SK-N-SH treated with all-trans-retinoic acid at 6 μM for 48 hours (cell line): ENCODE data around the gene DIP2C.

ENCODE experiments used
- ATAC-seq: fragments of 200-7000 bp; cut with Tn5 transposase; 3 replicates; pipeline ENCODE4 v1.9.1; 2020; ENCODE audit warnings: mild to moderate bottlenecking, moderate library complexity
- ARNTL ChIP-seq: fragments of 450-650 bp; formaldehyde crosslinking; IDR thresholded peaks from 2 replicates; pipeline ENCODE4 v1.5.0; 2020; ENCODE audit warnings: low read depth, mild to moderate bottlenecking, moderate library complexity, borderline replicate concordance
- BACH2 ChIP-seq: fragments of 250-450 bp; sonication (Bioruptor Pico); IDR thresholded peaks from 2 replicates; pipeline ENCODE4 v1.9.0; 2021; ENCODE audit warnings: mild to moderate bottlenecking, borderline replicate concordance
- CSDC2 ChIP-seq: fragments of 250-450 bp; sonication (Bioruptor Pico); IDR thresholded peaks from 2 replicates; pipeline ENCODE4 v1.5.0; 2020; ENCODE audit warnings: mild to moderate bottlenecking, moderate library complexity
- ESRRG ChIP-seq: fragments of 250-450 bp; sonication (Bioruptor Pico); IDR thresholded peaks from 2 replicates; pipeline ENCODE4 v1.6.1; 2021; ENCODE audit warnings: mild to moderate bottlenecking
- GLIS3 ChIP-seq: fragments of 250-450 bp; sonication (Bioruptor Pico); IDR thresholded peaks from 2 replicates; pipeline ENCODE4 v1.5.0; 2020; ENCODE audit warnings: mild to moderate bottlenecking, moderate library complexity
- ISL1 ChIP-seq: fragments of 250-450 bp; sonication (Bioruptor Pico); IDR thresholded peaks from 2 replicates; pipeline ENCODE4 v2.1.2; 2022; ENCODE audit warnings: mild to moderate bottlenecking, moderate library complexity
- OSR1 ChIP-seq: fragments of 250-450 bp; sonication (Bioruptor Pico); IDR thresholded peaks from 2 replicates; pipeline ENCODE4 v1.8.0; 2022; ENCODE audit warnings: moderate library complexity, mild to moderate bottlenecking, inconsistent platforms
- PATZ1 ChIP-seq: fragments of 250-450 bp; sonication (Bioruptor Pico); IDR thresholded peaks from 2 replicates; pipeline ENCODE4 v1.8.0; 2020; ENCODE audit warnings: mild to moderate bottlenecking, moderate library complexity, borderline replicate concordance
- PPARA ChIP-seq: fragments of 250-450 bp; sonication (Bioruptor Pico); IDR thresholded peaks from 2 replicates; pipeline ENCODE4 v1.5.0; 2020; ENCODE audit warnings: mild to moderate bottlenecking, borderline replicate concordance
- SNAI2 ChIP-seq: fragments of 250-450 bp; sonication (Bioruptor Pico); IDR thresholded peaks from 2 replicates; pipeline ENCODE4 v1.5.0; 2020; ENCODE audit warnings: mild to moderate bottlenecking, moderate library complexity
- TCF4 ChIP-seq: fragments of 250-450 bp; sonication (Bioruptor Pico); IDR thresholded peaks from 2 replicates; pipeline ENCODE4 v1.8.0; 2021; ENCODE audit warnings: mild to moderate bottlenecking, moderate library complexity, borderline replicate concordance
- TOX ChIP-seq: fragments of 250-450 bp; sonication (Bioruptor Pico); IDR thresholded peaks from 2 replicates; pipeline ENCODE4 v1.8.0; 2021; ENCODE audit warnings: mild to moderate bottlenecking, moderate library complexity, borderline replicate concordance
- ZC3H10 ChIP-seq: fragments of 250-450 bp; sonication (Bioruptor Pico); IDR thresholded peaks from 2 replicates; pipeline ENCODE4 v1.5.1; 2021; ENCODE audit warnings: mild to moderate bottlenecking, moderate library complexity
- ZFP3 ChIP-seq: fragments of 250-450 bp; sonication (Bioruptor Pico); IDR thresholded peaks from 2 replicates; pipeline ENCODE4 v1.5.0; 2020; ENCODE audit warnings: mild to moderate bottlenecking, moderate library complexity
- ZFP30 ChIP-seq: fragments of 450-650 bp; formaldehyde crosslinking; IDR thresholded peaks from 2 replicates; pipeline ENCODE4 v1.5.0; 2022; ENCODE audit warnings: mild to moderate bottlenecking, moderate library complexity
- ZNF565 ChIP-seq: fragments of 450-650 bp; formaldehyde crosslinking; conservative IDR thresholded peaks from 2 replicates; pipeline ENCODE4 v1.5.0; 2020; ENCODE audit warnings: low read depth, mild to moderate bottlenecking, moderate library complexity
- ZNF8 ChIP-seq: fragments of 450-650 bp; formaldehyde crosslinking; IDR thresholded peaks from 2 replicates; pipeline ENCODE4 v1.5.0; 2020; ENCODE audit warnings: mild to moderate bottlenecking, moderate library complexity
- TF ChIP-seq, protein P1 (sequence below): fragments of 250-450 bp; sonication (Bioruptor Pico); IDR thresholded peaks from 2 replicates; pipeline ENCODE4 v1.5.1; 2020; ENCODE audit warnings: low read depth, mild to moderate bottlenecking, moderate library complexity
- TF ChIP-seq, protein P2 (sequence below): fragments of 250-450 bp; sonication (Bioruptor Pico); IDR thresholded peaks from 2 replicates; pipeline ENCODE4 v1.8.0; 2021; ENCODE audit warnings: low read depth, mild to moderate bottlenecking, moderate library complexity, borderline replicate concordance
- TF ChIP-seq, protein P3 (sequence below): fragments of 250-450 bp; sonication (Bioruptor Pico); IDR thresholded peaks from 2 replicates; pipeline ENCODE4 v1.5.0; 2020; ENCODE audit warnings: mild to moderate bottlenecking, moderate library complexity

The DIP2C gene

GRCh38 chr10:492836-493235 is 196.6 kb downstream of the DIP2C start:
- no peak for ATAC-seq
- no peak for TF ChIP-seq ZC3H10 (CRISPR knock-in tag)
- no peak for TF ChIP-seq TCF4 (CRISPR knock-in tag)
- no peak for TF ChIP-seq BACH2 (CRISPR knock-in tag)

GRCh38 chr10:491667-492424 is 197.6 kb downstream of the DIP2C start:
- ATAC-seq = no peak
- TF ChIP-seq CSDC2 (no peak), ZFP30 (no peak), ARNTL (no peak), ESRRG (CRISPR knock-in tag) (no peak), ZNF8 (no peak), GLIS3 (no peak), OSR1 (CRISPR knock-in tag) (no peak), PATZ1 (CRISPR knock-in tag) (no peak), ZC3H10 (CRISPR knock-in tag) (no peak)
- TF ChIP-seq, protein P1, sequence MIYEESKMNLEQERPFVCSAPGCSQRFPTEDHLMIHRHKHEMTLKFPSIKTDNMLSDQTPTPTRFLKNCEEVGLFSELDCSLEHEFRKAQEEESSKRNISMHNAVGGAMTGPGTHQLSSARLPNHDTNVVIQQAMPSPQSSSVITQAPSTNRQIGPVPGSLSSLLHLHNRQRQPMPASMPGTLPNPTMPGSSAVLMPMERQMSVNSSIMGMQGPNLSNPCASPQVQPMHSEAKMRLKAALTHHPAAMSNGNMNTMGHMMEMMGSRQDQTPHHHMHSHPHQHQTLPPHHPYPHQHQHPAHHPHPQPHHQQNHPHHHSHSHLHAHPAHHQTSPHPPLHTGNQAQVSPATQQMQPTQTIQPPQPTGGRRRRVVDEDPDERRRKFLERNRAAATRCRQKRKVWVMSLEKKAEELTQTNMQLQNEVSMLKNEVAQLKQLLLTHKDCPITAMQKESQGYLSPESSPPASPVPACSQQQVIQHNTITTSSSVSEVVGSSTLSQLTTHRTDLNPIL (CRISPR knock-in tag) = no peak

GRCh38 chr10:490891-491571 is 198.4 kb downstream of the DIP2C start:
- no peak; the same call in 2 of the 3 replicates for ATAC-seq

GRCh38 chr10:490256-490655 is 199.2 kb downstream of the DIP2C start:
- no peak for ATAC-seq
- TF ChIP-seq ZC3H10 (CRISPR knock-in tag) (no peak), ZFP30 (no peak), CSDC2 (no peak), GLIS3 (no peak), TOX (no peak), ARNTL (no peak), ZNF565 (CRISPR knock-in tag) (no peak), ZFP3 (CRISPR knock-in tag) (no peak), SNAI2 (CRISPR knock-in tag) (no peak), PATZ1 (CRISPR knock-in tag) (no peak)
- TF ChIP-seq, protein P2, sequence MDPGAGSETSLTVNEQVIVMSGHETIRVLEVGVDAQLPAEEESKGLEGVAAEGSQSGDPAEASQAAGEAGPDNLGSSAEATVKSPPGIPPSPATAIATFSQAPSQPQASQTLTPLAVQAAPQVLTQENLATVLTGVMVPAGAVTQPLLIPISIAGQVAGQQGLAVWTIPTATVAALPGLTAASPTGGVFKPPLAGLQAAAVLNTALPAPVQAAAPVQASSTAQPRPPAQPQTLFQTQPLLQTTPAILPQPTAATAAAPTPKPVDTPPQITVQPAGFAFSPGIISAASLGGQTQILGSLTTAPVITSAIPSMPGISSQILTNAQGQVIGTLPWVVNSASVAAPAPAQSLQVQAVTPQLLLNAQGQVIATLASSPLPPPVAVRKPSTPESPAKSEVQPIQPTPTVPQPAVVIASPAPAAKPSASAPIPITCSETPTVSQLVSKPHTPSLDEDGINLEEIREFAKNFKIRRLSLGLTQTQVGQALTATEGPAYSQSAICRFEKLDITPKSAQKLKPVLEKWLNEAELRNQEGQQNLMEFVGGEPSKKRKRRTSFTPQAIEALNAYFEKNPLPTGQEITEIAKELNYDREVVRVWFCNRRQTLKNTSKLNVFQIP (CRISPR knock-in tag) = no peak
- TF ChIP-seq, protein P1 (CRISPR knock-in tag) = no peak

More at GRCh38 chr10:490891-491571, 198.4 kb downstream of the DIP2C start:
- no peak for TF ChIP-seq PPARA (CRISPR knock-in tag)
- TF ChIP-seq OSR1 (CRISPR knock-in tag) = no peak
- no peak for TF ChIP-seq ZC3H10 (CRISPR knock-in tag)
- no peak for TF ChIP-seq ZFP3 (CRISPR knock-in tag)
- no peak for TF ChIP-seq TCF4 (CRISPR knock-in tag)
- TF ChIP-seq ZNF565 (CRISPR knock-in tag) = no peak
- TF ChIP-seq ESRRG (CRISPR knock-in tag) = no peak
- TF ChIP-seq ISL1 (CRISPR knock-in tag) = no peak
- TF ChIP-seq, protein P3, sequence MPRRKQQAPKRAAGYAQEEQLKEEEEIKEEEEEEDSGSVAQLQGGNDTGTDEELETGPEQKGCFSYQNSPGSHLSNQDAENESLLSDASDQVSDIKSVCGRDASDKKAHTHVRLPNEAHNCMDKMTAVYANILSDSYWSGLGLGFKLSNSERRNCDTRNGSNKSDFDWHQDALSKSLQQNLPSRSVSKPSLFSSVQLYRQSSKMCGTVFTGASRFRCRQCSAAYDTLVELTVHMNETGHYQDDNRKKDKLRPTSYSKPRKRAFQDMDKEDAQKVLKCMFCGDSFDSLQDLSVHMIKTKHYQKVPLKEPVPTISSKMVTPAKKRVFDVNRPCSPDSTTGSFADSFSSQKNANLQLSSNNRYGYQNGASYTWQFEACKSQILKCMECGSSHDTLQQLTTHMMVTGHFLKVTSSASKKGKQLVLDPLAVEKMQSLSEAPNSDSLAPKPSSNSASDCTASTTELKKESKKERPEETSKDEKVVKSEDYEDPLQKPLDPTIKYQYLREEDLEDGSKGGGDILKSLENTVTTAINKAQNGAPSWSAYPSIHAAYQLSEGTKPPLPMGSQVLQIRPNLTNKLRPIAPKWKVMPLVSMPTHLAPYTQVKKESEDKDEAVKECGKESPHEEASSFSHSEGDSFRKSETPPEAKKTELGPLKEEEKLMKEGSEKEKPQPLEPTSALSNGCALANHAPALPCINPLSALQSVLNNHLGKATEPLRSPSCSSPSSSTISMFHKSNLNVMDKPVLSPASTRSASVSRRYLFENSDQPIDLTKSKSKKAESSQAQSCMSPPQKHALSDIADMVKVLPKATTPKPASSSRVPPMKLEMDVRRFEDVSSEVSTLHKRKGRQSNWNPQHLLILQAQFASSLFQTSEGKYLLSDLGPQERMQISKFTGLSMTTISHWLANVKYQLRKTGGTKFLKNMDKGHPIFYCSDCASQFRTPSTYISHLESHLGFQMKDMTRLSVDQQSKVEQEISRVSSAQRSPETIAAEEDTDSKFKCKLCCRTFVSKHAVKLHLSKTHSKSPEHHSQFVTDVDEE (CRISPR knock-in tag) = no peak
- TF ChIP-seq SNAI2 (CRISPR knock-in tag) = no peak
- TF ChIP-seq GLIS3 = no peak
